GM13976 (cell line): ENCODE results near the gene NT5C3B.
A peak's percentile ranks its signal among the peaks of the same experiment; 100 is the strongest.

Experiments used
- DNase-seq: peaks from one replicate; pipeline ENCODE4 v3.0.0; 2012; ENCODE audit warnings: low spot score
- CTCF ChIP-seq: IDR thresholded peaks from 2 replicates; pipeline ENCODE4 v1.5.1; 2012; ENCODE audit warnings: borderline replicate concordance, mild to moderate bottlenecking; ENCODE audit not compliant: insufficient read depth; ENCODE audit errors: extremely low read depth, missing control alignments, control extremely low read depth
- in situ Hi-C: fragments of 300-500 bp; cut with MboI; formaldehyde crosslinking; loops from one replicate; pipeline ENCODE4 v1.12.0; 2022; ENCODE audit warnings: low sequenced_read_pairs, mixed read lengths, inconsistent platforms; ENCODE audit not compliant: unreplicated experiment

Gene NT5C3B

GRCh38 chr17:41806685-41807445 lies 29.2 kb downstream of the NT5C3B start:
- no peak for TF ChIP-seq CTCF
- in situ Hi-C loops: loop anchor here (10.0 kb wide), 1 partner anchor 72 kb away; the partner anchor contains the start of gene HAP1
- DNase-seq: no peak

GRCh38 chr17:41803049-41804020 lies 32.7 kb downstream of the NT5C3B start:
- DNase-seq: no peak
- in situ Hi-C loops: loop anchor here (10.0 kb wide), 1 partner anchor 69 kb away; the partner anchor contains the start of gene HAP1
- no peak for TF ChIP-seq CTCF

GRCh38 chr17:41801374-41802271 lies 34.4 kb downstream of the NT5C3B start:
- in situ Hi-C loops: loop anchor here (10.0 kb wide), 1 partner anchor 67 kb away; the partner anchor contains the start of gene HAP1
- TF ChIP-seq CTCF: peak; percentile 95
- DNase-seq: peak; percentile 89

GRCh38 chr17:41800601-41801373 lies 35.2 kb downstream of the NT5C3B start:
- TF ChIP-seq CTCF: no peak
- no peak for DNase-seq
- in situ Hi-C loops: loop anchor here (10.0 kb wide), 1 partner anchor 66 kb away; the partner anchor contains the start of gene HAP1

GRCh38 chr17:41799366-41799765 lies 36.7 kb downstream of the NT5C3B start:
- no peak for DNase-seq
- in situ Hi-C loops: no loop called here
- TF ChIP-seq CTCF: no peak
